ENCODE measurements around the gene GPR3.
"Not testable (repeated sequence)": the region's sequence is repeated elsewhere in the genome, so short reads cannot be mapped to it uniquely, and the experiment has no call there.

The GPR3 gene

GRCh38 chr1:27380224-27380623, 12.2 kb upstream of the GPR3 start:
- no peak for DNase-seq

GRCh38 chr1:27380766-27381733, 11.4 kb upstream of the GPR3 start:
- no peak for DNase-seq

GRCh38 chr1:27381969-27382762, 10.3 kb upstream of the GPR3 start:
- DNase-seq: no peak

- peak; percentile 49 for DNase-seq
These were observed 9.3 kb upstream of the GPR3 start, which contains the start of gene CD164L2 for GRCh38 chr1:27383039-27383605. TSS of gene CD164L2 (minus strand) at chr1:27383333. CDS start at chr1:27383239, 94 bp downstream.

GRCh38 chr1:27383661-27384060, 8.8 kb upstream of the GPR3 start:
- DNase-seq: no peak

- DNase-seq: not testable (repeated sequence)
These were observed 7.6 kb upstream of the GPR3 start for GRCh38 chr1:27384797-27385196.

- DNase-seq: peak; percentile 77
These were observed 4.0 kb upstream of the GPR3 start for GRCh38 chr1:27388337-27389005.

- DNase-seq: peak; percentile 76
These were observed 819 bp upstream of the GPR3 start for GRCh38 chr1:27391511-27392095.

GRCh38 chr1:27392778-27393635, 585 bp downstream of the GPR3 start:
- peak; percentile 38 for DNase-seq

- no peak for DNase-seq
These were observed 1.3 kb downstream of the GPR3 start for GRCh38 chr1:27393641-27394281.

- no peak for DNase-seq
These were observed 1.8 kb downstream of the GPR3 start for GRCh38 chr1:27394282-27394658.

- no peak for DNase-seq
These were observed 2.5 kb downstream of the GPR3 start for GRCh38 chr1:27394925-27395324.

- DNase-seq: peak; percentile 73
These were observed 3.2 kb downstream of the GPR3 start for GRCh38 chr1:27395441-27396195.

- no peak for DNase-seq
These were observed 4.7 kb downstream of the GPR3 start for GRCh38 chr1:27397110-27397509.

- no peak for DNase-seq
These were observed 5.3 kb downstream of the GPR3 start for GRCh38 chr1:27397749-27398148.

- no peak for DNase-seq
These were observed 6.2 kb downstream of the GPR3 start for GRCh38 chr1:27398405-27399149.

GRCh38 chr1:27399251-27400025, 7.0 kb downstream of the GPR3 start:
- no peak for DNase-seq
